Activated T-cell treated with anti-CD3 and anti-CD28 coated beads for 24 hours (primary cell): ENCODE data around the gene CTNNB1.
"Not testable (repeated sequence)": the region's sequence is repeated elsewhere in the genome, so short reads cannot be mapped to it uniquely, and the experiment has no call there.

Source experiments
- DNase-seq: peaks from one replicate; pipeline ENCODE4 v3.0.0-alpha.2; 2020; ENCODE audit warnings: low read depth

CTNNB1 gene

GRCh38 chr3:41259449-41260062 lies 60.3 kb downstream of the CTNNB1 start:
- DNase-seq = no peak

GRCh38 chr3:41260063-41260450 lies 60.8 kb downstream of the CTNNB1 start:
- no peak for DNase-seq

- DNase-seq = no peak
These were observed 65.8 kb downstream of the CTNNB1 start for GRCh38 chr3:41265011-41265545.

- no peak for DNase-seq
These were observed 66.5 kb downstream of the CTNNB1 start for GRCh38 chr3:41265823-41266273.

GRCh38 chr3:41267975-41268640 lies 68.8 kb downstream of the CTNNB1 start:
- no peak for DNase-seq

- DNase-seq = no peak
These were observed 73.4 kb downstream of the CTNNB1 start for GRCh38 chr3:41272667-41273066.

GRCh38 chr3:41274944-41275668 lies 75.8 kb downstream of the CTNNB1 start:
- DNase-seq = no peak

GRCh38 chr3:41276191-41276590 lies 76.9 kb downstream of the CTNNB1 start:
- no peak for DNase-seq

- no peak for DNase-seq
These were observed 78.6 kb downstream of the CTNNB1 start for GRCh38 chr3:41277790-41278465.

- not testable (repeated sequence) for DNase-seq
These were observed 85.6 kb downstream of the CTNNB1 start for GRCh38 chr3:41284934-41285333.

- no peak for DNase-seq
These were observed 87.0 kb downstream of the CTNNB1 start for GRCh38 chr3:41286305-41286704.

GRCh38 chr3:41288785-41289184 lies 89.5 kb downstream of the CTNNB1 start:
- no peak for DNase-seq
